Measurements from ENCODE around the gene COL4A4. TPM values are rescaled to one million over a fixed set of nuclear protein-coding genes. Genes with fewer than 3 reads are reported as not detected.

The COL4A4 gene
- total and polyA plus RNA-seq, 2 experiments from 2014 or later = 0.47 to 3.0 TPM

DNA sequence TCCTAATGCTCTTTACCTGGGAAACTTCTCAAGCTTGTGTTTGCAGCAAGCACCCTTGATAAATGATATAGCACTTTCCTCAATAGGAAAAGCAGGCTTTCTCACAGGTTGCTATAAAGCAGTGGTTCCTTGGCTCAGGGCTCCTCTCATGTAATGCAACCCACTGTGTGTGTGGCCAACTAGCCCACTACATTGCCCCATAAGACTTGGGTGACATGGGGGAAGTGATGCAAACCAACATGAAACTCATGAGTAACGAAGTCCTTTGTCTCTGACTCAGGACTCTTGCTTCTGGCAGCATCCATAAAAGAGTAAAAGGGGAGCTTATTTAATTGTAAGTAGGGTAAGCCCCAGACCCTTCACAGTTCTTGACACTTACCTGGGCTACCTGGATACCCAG is 106.9 kb downstream of the COL4A4 start:
- no peaks in the 10 kb centered on the region for H3K9me2 ChIP-seq (replicated peaks; ENCODE audit: insufficient read depth)
- H3K4me2 ChIP-seq = no peak overlapping the region
- no peaks in the 10 kb centered on the region for H3K36me3 ChIP-seq (replicated peaks; ENCODE audit: insufficient read depth, low read depth)
- no peak overlapping the region for H3K27ac ChIP-seq
- no peaks in the 10 kb centered on the region for H3K27me3 ChIP-seq
- no peaks in the 10 kb centered on the region for H3K9me3 ChIP-seq (ENCODE audit: low read depth)
- no peaks in the 10 kb centered on the region for H4K20me1 ChIP-seq (ENCODE audit: insufficient read depth, poor library complexity, severe bottlenecking)
- H3K4me3 ChIP-seq = no peak overlapping the region
- no peaks in the 10 kb centered on the region for H3K79me2 ChIP-seq
- DNase-seq (ENCODE audit: low spot score) = no peak
- H2AFZ ChIP-seq = no peak overlapping the region
- 85% methylated on average over 1 of the region's 1 CpG for WGBS (ENCODE audit: low lambda C conversion rate, missing lambda C conversion rate)
- no peaks in the 10 kb centered on the region for H3K4me1 ChIP-seq (ENCODE audit: insufficient read depth)
- TF ChIP-seq EZH2phosphoT487 (IDR thresholded peaks at IDR 0.05; ENCODE audit: low read depth, severe bottlenecking, unreplicated experiment) (no peak), EZH2 (IDR thresholded peaks at IDR 0.05; ENCODE audit: borderline replicate concordance) (no peak)
- TF ChIP-seq, protein P1, sequence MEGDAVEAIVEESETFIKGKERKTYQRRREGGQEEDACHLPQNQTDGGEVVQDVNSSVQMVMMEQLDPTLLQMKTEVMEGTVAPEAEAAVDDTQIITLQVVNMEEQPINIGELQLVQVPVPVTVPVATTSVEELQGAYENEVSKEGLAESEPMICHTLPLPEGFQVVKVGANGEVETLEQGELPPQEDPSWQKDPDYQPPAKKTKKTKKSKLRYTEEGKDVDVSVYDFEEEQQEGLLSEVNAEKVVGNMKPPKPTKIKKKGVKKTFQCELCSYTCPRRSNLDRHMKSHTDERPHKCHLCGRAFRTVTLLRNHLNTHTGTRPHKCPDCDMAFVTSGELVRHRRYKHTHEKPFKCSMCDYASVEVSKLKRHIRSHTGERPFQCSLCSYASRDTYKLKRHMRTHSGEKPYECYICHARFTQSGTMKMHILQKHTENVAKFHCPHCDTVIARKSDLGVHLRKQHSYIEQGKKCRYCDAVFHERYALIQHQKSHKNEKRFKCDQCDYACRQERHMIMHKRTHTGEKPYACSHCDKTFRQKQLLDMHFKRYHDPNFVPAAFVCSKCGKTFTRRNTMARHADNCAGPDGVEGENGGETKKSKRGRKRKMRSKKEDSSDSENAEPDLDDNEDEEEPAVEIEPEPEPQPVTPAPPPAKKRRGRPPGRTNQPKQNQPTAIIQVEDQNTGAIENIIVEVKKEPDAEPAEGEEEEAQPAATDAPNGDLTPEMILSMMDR (IDR thresholded peaks at IDR 0.05; ENCODE audit: poor library complexity) = no peak

DNA sequence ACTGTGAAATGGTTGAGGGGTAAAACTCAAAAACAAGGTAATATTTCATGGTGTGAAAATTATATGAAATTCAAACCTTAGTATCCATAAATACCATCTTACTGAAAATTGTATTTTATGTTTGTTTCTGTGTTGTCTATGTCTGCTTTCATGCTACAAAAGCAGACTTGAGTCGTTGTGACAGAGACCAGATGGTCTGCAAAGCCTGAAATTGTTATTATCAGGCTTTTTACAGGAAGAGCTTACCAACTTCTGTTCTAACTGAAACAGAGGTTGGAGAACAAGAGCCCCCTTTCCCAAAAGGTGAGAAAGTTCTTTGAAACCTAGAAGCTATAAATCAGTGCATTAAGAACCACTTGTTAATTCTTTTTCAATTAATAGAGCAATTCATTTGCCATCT is 110.0 kb downstream of the COL4A4 start:
- Histone ChIP-seq H4K20me1 (ENCODE audit: insufficient read depth, poor library complexity, severe bottlenecking) (no peaks in the 10 kb centered on the region), H3K79me2 (no peaks in the 10 kb centered on the region), H2AFZ (no peak overlapping the region), H3K4me2 (no peak overlapping the region), H3K9me3 (ENCODE audit: low read depth) (no peaks in the 10 kb centered on the region), H3K27me3 (no peaks in the 10 kb centered on the region), H3K36me3 (replicated peaks; ENCODE audit: insufficient read depth, low read depth) (no peaks in the 10 kb centered on the region), H3K4me1 (ENCODE audit: insufficient read depth) (no peaks in the 10 kb centered on the region), H3K27ac (no peak overlapping the region), H3K9me2 (replicated peaks; ENCODE audit: insufficient read depth) (no peaks in the 10 kb centered on the region), H3K4me3 (no peak overlapping the region)
- DNase-seq (ENCODE audit: low spot score) = no peak
- WGBS (ENCODE audit: low lambda C conversion rate, missing lambda C conversion rate) = 32% methylated on average over 1 of the region's 1 CpG
- no peak for TF ChIP-seq EZH2phosphoT487 (IDR thresholded peaks at IDR 0.05; ENCODE audit: low read depth, severe bottlenecking, unreplicated experiment)
- TF ChIP-seq EZH2 (IDR thresholded peaks at IDR 0.05; ENCODE audit: borderline replicate concordance) = no peak

DNA sequence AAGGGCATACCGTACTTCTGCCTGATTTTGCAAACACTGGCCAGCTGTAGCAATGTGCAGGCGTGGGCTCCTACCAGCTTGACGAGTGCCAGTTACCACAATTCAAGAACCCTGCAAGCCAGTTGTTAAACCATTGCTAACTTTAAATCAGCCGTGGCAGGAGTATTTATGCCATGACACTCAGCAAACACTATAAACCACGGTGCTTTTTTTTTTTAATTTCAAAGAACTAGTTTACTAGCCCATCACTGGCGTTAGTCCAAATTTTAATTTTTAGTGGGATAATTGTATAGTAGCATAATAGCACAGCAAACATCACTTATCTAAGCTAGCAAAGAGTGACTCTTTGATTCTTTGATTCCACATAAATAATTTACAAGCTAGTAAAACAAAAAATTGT is 111.1 kb downstream of the COL4A4 start:
- Histone ChIP-seq H3K4me2 (no peak overlapping the region), H3K9me3 (ENCODE audit: low read depth) (no peaks in the 10 kb centered on the region), H3K79me2 (no peaks in the 10 kb centered on the region), H2AFZ (no peak overlapping the region), H3K4me3 (no peak overlapping the region), H3K4me1 (ENCODE audit: insufficient read depth) (no peaks in the 10 kb centered on the region), H3K9me2 (replicated peaks; ENCODE audit: insufficient read depth) (no peaks in the 10 kb centered on the region), H3K36me3 (replicated peaks; ENCODE audit: insufficient read depth, low read depth) (no peaks in the 10 kb centered on the region), H3K27ac (no peak overlapping the region), H3K27me3 (no peaks in the 10 kb centered on the region), H4K20me1 (ENCODE audit: insufficient read depth, poor library complexity, severe bottlenecking) (no peaks in the 10 kb centered on the region)
- 47% methylated on average over 6 of the region's 6 CpGs for WGBS (ENCODE audit: low lambda C conversion rate, missing lambda C conversion rate)
- no peak for DNase-seq (ENCODE audit: low spot score)
- TF ChIP-seq EZH2phosphoT487 (IDR thresholded peaks at IDR 0.05; ENCODE audit: low read depth, severe bottlenecking, unreplicated experiment) (no peak), EZH2 (IDR thresholded peaks at IDR 0.05; ENCODE audit: borderline replicate concordance) (no peak)
- TF ChIP-seq, protein P1 (IDR thresholded peaks at IDR 0.05; ENCODE audit: poor library complexity) = no peak

DNA sequence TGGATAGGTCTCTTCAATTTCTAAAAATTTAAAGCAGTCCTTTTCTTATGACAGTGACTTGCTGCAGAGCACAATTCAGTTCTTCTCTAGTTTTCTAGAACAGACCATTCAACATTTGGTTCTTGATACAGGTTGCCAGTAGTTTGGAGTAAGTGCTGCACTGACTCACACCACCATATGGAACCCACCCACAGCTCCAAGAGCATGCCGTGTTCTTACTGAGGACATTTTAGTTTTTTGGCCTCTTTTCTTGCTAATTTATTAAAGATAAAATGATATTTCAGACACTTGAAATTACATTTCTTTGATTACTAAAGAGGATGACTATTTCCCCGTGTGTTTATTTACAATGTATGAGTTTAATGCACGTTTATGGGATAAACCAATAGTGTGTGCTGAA is 120.0 kb downstream of the COL4A4 start:
- Histone ChIP-seq H3K9me2 (replicated peaks; ENCODE audit: insufficient read depth) (no peaks in the 10 kb centered on the region), H2AFZ (no peak overlapping the region), H4K20me1 (ENCODE audit: insufficient read depth, poor library complexity, severe bottlenecking) (no peaks in the 10 kb centered on the region), H3K4me2 (no peak overlapping the region), H3K4me1 (ENCODE audit: insufficient read depth) (no peaks in the 10 kb centered on the region), H3K9me3 (ENCODE audit: low read depth) (no peaks in the 10 kb centered on the region), H3K36me3 (replicated peaks; ENCODE audit: insufficient read depth, low read depth) (no peaks in the 10 kb centered on the region), H3K27ac (no peak overlapping the region), H3K27me3 (no peaks in the 10 kb centered on the region), H3K79me2 (no peaks in the 10 kb centered on the region), H3K4me3 (no peak overlapping the region)
- no peak for TF ChIP-seq EZH2 (IDR thresholded peaks at IDR 0.05; ENCODE audit: borderline replicate concordance)
- no peak for TF ChIP-seq EZH2phosphoT487 (IDR thresholded peaks at IDR 0.05; ENCODE audit: low read depth, severe bottlenecking, unreplicated experiment)
- TF ChIP-seq, protein P1 (IDR thresholded peaks at IDR 0.05; ENCODE audit: poor library complexity) = no peak
- no peak for DNase-seq (ENCODE audit: low spot score)
- 82% methylated on average over 3 of the region's 3 CpGs for WGBS (ENCODE audit: low lambda C conversion rate, missing lambda C conversion rate)
